ENCODE data around the gene HEBP1. TPM values are rescaled to one million over a fixed set of nuclear protein-coding genes. Genes with fewer than 3 reads are reported as not detected.
A peak's percentile ranks its signal among the peaks of the same experiment; 100 is the strongest.

Gene HEBP1
- total RNA-seq, 2 experiments from 2014 or later = 23.9 to 24.8 TPM

DNA sequence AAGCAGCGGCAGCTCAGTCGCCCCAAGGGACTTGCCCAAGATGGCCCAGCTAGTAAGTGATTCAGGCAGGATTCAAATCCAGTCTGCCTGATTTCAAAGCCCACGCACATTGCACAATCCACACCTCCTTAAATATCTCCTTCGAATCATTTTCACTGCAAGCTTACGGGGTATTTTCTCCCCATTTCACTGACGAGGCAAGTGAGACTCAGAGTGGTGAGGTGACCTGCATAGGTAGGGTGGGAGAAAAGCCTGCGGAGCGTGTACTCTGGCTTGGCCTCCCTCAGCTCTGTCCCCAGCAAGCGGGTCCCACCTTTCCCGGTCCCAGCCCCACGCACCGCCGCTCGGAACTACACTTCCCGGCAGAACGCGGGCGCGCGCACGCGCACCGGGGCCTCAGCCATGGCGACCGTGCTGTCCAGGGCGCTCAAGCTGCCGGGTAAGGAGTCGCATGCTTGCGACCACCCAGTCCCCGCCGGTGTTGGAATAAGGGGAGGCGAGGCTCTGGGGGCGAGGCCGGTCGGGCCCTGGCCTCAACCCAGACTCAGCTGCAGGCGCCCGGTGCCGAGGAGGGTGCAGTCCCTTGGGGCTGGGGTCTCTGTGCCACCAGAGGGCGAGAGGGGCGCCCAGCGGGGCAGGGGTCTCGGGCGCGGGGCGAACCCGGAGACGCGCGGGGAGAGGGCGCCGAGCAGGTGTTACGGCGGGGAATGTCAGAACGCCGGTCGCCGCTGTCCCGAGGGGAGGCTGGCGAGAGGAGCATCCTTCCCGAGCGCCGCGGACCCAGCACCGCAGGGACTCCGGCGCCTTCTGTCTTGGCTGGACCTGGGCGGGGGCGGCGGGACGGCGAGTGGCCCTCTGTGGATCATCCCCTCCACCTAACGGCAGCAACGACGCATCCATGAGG, 44.2 kb upstream of the HEBP1 start, which contains the start of gene FAM234B:
Gene FAM234B, plus strand, starts transcription at position 380 of the 904 bp plus-strand sequence. Its CDS starts 23 bp downstream, at position 403.
- intact Hi-C loops (cut with micrococcal nuclease) = no loop called here
- ATAC-seq (peak; percentile 95), DNase-seq (peak; percentile 81)
- Mint-ChIP-seq H3K4me1 (ENCODE audit: low read depth) (peaks cover 14% of the 10 kb centered on the region), H3K4me3 (peak within 1 kb of the TSS; percentile 77), H3K36me3 (ENCODE audit: low read depth) (no peaks in the 10 kb centered on the region), H3K27me3 (no peaks in the 10 kb centered on the region), H3K9me3 (no peaks in the 10 kb centered on the region), H3K27ac (peak within 1 kb of the TSS; percentile 35)
- ChIA-PET CTCF (interaction anchor here (0.9 to 5.5 kb wide), 8 partner anchors 10 to 211 kb away, joined by 3 to 40 read pairs (median 4); no protein-coding TSS in a partner anchor), POLR2A (interaction anchor here (0.6 to 1.9 kb wide), 3 partner anchors 12 to 170 kb away, joined by 3 to 8 read pairs (median 4); no protein-coding TSS in a partner anchor)
- TF ChIP-seq, protein P1, sequence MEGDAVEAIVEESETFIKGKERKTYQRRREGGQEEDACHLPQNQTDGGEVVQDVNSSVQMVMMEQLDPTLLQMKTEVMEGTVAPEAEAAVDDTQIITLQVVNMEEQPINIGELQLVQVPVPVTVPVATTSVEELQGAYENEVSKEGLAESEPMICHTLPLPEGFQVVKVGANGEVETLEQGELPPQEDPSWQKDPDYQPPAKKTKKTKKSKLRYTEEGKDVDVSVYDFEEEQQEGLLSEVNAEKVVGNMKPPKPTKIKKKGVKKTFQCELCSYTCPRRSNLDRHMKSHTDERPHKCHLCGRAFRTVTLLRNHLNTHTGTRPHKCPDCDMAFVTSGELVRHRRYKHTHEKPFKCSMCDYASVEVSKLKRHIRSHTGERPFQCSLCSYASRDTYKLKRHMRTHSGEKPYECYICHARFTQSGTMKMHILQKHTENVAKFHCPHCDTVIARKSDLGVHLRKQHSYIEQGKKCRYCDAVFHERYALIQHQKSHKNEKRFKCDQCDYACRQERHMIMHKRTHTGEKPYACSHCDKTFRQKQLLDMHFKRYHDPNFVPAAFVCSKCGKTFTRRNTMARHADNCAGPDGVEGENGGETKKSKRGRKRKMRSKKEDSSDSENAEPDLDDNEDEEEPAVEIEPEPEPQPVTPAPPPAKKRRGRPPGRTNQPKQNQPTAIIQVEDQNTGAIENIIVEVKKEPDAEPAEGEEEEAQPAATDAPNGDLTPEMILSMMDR (IDR thresholded peaks at IDR 0.05) = peak; percentile 23

DNA sequence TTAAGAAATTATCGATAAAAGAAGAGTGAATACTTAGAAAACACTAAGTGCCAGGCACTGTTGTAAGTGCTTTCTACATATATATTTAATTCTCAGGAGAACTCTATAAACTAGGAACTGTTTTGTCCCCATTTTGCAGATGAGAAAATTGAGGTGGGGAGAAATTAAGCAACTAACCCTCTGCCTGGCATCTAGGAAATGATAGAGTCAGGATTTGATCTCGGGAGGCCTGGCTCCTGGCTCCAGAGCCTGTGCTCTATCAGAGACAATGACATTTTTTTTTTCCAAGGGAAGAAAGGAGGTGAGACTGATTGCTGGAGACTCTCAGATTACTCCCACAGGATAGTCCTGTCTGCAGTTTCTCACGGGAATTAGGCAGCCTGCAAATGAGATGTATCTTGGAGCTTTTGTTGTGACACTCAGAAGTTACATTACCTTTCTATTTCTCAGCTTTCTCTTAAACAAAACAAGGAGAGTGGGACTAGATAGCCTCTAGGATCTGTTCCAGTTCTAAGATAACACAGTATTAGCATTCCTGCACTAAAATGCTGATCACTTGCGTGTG, 42.7 kb upstream of the HEBP1 start:
- peaks cover 14% of the 10 kb centered on the region for H3K4me1 Mint-ChIP-seq (ENCODE audit: low read depth)
- H3K36me3 Mint-ChIP-seq (ENCODE audit: low read depth) = no peaks in the 10 kb centered on the region
- ChIA-PET CTCF (interaction anchor here (1.0 to 5.5 kb wide), 5 partner anchors 8 to 213 kb away, joined by 3 to 40 read pairs (median 10); no protein-coding TSS in a partner anchor), POLR2A (interaction anchor here (0.8 to 1.9 kb wide), 2 partner anchors 8 to 14 kb away, joined by 3 to 4 read pairs; no protein-coding TSS in a partner anchor)
- intact Hi-C loops (cut with micrococcal nuclease) = no loop called here
- ATAC-seq = no peak
- TF ChIP-seq, protein P1 (IDR thresholded peaks at IDR 0.05) = no peak
- no peaks in the 10 kb centered on the region for H3K9me3 Mint-ChIP-seq
- no peak overlapping the region for H3K4me3 Mint-ChIP-seq
- H3K27me3 Mint-ChIP-seq = no peaks in the 10 kb centered on the region
- H3K27ac Mint-ChIP-seq = no peak overlapping the region
- DNase-seq = no peak

DNA sequence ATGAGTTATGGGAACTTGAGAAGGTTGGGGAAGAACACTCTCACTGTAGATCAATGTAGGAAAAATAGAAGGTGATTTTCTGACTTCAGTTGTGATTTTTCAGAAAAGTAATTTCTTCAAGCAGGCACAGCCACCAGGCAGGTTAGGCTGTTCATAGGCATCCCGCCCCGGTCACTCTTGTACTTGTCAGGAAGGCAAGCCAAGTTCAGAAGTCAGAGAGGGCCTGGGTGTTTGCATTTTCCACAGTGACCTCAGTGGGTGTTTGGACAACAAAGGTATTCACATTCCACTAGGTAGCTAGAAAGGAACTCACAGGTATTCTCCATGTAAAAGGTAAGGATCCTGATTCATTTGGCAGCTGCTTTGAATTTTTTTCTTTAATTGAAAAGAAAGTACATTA, 41.2 kb upstream of the HEBP1 start:
- H3K4me3 Mint-ChIP-seq = no peak overlapping the region
- no peak for ATAC-seq
- ChIA-PET CTCF (interaction anchor here (2.1 kb wide), 1 partner anchor 171 kb away, joined by 4 read pairs; no protein-coding TSS in a partner anchor), POLR2A (no interaction called here)
- intact Hi-C loops (cut with micrococcal nuclease) = no loop called here
- H3K4me1 Mint-ChIP-seq (ENCODE audit: low read depth) = peaks cover 10% of the 10 kb centered on the region
- no peaks in the 10 kb centered on the region for H3K27me3 Mint-ChIP-seq
- TF ChIP-seq, protein P1 (IDR thresholded peaks at IDR 0.05) = no peak
- H3K9me3 Mint-ChIP-seq = no peaks in the 10 kb centered on the region
- no peak for DNase-seq
- no peak overlapping the region for H3K27ac Mint-ChIP-seq
- no peaks in the 10 kb centered on the region for H3K36me3 Mint-ChIP-seq (ENCODE audit: low read depth)

DNA sequence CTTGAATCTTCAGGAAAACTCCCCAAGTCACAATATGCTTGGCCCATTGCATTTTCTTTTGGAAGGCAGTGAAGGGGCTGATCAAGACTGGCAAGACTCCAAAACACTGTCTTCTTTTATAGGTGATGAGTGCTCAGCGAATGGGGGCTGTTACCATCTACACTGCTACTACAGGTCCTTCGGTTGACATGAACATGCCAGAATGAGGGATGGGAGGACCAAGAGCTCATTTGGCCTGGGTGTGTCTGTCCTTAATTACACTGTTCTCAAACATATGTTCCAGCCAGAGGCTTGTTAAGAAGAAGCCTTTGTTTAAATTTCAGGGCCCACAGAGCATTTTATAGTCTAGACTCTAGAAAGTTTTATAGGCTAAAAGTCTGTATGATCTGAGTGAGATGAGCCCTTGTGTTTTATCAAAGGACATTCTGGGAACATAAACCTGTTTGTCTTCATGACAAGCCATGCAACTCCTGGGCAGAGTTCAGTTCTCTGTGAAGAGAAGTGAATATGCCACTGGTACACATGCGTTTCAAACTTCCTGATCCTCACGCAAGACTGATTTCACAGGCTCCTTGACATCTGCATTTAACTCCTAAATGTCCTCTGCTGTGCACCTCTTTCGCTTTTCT, 39.4 kb upstream of the HEBP1 start:
- no peaks in the 10 kb centered on the region for H3K9me3 Mint-ChIP-seq
- CTCF ChIA-PET = interaction anchor here (2.1 kb wide), 1 partner anchor 173 kb away, joined by 4 read pairs; no protein-coding TSS in a partner anchor
- H3K4me3 Mint-ChIP-seq = no peak overlapping the region
- H3K27me3 Mint-ChIP-seq = no peaks in the 10 kb centered on the region
- intact Hi-C loops (cut with micrococcal nuclease) = no loop called here
- POLR2A ChIA-PET = no interaction called here
- DNase-seq (no peak), ATAC-seq (no peak)
- no peaks in the 10 kb centered on the region for H3K4me1 Mint-ChIP-seq (ENCODE audit: low read depth)
- H3K36me3 Mint-ChIP-seq (ENCODE audit: low read depth) = no peaks in the 10 kb centered on the region
- H3K27ac Mint-ChIP-seq = no peak overlapping the region
- TF ChIP-seq, protein P1 (IDR thresholded peaks at IDR 0.05) = no peak

All from activated CD8-positive, alpha-beta T cell treated with anti-CD3 and anti-CD28 coated beads for 36 hours (primary cell).